ENCODE measurements around the gene GNAI1.

The GNAI1 gene

DNA sequence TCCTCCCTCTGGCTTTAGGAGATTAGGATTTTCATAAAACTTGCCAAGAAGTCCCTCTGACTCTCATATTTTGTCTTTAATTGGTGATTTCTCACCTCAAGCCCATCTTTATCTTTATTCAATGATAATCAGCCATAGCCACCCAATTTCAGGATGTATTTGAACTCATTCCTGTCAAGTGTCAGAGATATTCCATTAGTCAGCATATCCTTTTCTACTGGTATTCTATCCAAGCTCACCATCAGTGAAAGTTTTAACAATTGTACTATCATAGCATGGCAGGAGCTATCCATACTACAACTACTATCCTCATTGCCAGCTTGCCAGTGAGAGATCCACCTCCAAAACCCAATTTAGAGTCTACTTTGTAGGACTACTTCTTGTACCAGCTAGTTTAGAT is 114.6 kb downstream of the GNAI1 start:
- DNase-seq (ENCODE audit: low read depth in 2 of 3, low spot score in 2 of 3) = no peak

DNA sequence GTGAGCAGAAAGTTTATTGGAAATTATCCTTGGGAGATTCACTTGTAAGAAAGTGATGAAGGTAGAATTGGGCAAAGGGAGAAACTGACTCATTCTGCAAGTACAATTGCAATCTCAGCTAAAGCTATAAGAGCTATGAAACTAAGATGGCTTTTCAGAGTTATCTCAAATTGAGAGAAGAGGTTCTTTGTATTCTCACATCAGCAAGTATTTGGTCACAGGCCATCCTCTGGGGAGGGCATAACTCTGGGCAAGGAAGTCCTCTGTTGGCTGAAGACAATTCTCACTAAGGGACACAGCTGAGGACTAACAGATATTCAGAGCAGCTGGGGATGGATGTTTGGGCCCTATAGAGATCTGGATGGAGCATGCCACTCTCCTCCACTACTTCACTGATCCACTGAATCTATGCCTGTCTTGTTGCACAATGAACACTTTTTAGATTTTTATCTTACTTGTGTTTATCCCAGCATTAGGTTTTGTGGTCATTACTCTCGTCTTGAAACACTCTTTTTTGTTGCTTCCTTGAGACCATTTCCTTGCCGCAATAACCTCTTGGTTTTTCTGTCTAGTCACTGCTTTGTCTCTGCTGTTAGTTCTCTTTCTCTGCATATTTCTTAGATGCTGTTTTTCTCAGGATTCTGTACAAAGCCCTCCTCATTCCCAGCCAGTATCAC is 115.1 kb downstream of the GNAI1 start:
- no peak for DNase-seq (ENCODE audit: low read depth in 2 of 3, low spot score in 2 of 3)

- DNase-seq (ENCODE audit: low read depth in 2 of 3, low spot score in 2 of 3) = no peak
Measured at GRCh38 chr7:80253237-80253636, 118.6 kb downstream of the GNAI1 start.

- DNase-seq (ENCODE audit: low read depth in 2 of 3, low spot score in 2 of 3) = no peak
Measured at GRCh38 chr7:80253653-80254052, 119.0 kb downstream of the GNAI1 start.

- DNase-seq (ENCODE audit: low read depth in 2 of 3, low spot score in 2 of 3) = no peak
Measured at GRCh38 chr7:80255656-80256055, 121.0 kb downstream of the GNAI1 start.

DNA sequence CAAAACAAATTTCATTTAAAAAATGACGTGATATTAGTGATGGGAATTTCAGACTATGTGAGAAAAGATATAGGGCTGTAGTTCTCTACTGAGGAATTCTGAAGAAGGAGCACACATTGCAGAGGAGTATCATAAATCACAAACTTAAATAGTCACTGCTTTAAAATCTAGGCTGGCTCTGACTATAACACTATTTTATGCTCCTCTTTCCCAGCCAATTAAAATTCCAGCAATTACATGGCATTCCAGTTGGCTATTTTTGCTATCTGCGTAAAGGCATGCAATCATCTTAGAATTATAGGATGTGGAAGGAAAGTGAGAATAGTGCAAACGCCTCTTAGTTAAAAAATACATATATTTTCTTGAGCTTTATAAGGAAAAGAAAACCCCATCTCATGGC is 123.1 kb downstream of the GNAI1 start:
- no peak for DNase-seq (ENCODE audit: low read depth in 2 of 3, low spot score in 2 of 3)

GRCh38 chr7:80260606-80261005 is 126.0 kb downstream of the GNAI1 start:
- no peak for DNase-seq (ENCODE audit: low read depth in 2 of 3, low spot score in 2 of 3)

GRCh38 chr7:80263333-80263732 is 128.7 kb downstream of the GNAI1 start:
- DNase-seq (ENCODE audit: low read depth in 2 of 3, low spot score in 2 of 3) = no peak

GRCh38 chr7:80263821-80264220 is 129.2 kb downstream of the GNAI1 start:
- DNase-seq (ENCODE audit: low read depth in 2 of 3, low spot score in 2 of 3) = no peak

DNA sequence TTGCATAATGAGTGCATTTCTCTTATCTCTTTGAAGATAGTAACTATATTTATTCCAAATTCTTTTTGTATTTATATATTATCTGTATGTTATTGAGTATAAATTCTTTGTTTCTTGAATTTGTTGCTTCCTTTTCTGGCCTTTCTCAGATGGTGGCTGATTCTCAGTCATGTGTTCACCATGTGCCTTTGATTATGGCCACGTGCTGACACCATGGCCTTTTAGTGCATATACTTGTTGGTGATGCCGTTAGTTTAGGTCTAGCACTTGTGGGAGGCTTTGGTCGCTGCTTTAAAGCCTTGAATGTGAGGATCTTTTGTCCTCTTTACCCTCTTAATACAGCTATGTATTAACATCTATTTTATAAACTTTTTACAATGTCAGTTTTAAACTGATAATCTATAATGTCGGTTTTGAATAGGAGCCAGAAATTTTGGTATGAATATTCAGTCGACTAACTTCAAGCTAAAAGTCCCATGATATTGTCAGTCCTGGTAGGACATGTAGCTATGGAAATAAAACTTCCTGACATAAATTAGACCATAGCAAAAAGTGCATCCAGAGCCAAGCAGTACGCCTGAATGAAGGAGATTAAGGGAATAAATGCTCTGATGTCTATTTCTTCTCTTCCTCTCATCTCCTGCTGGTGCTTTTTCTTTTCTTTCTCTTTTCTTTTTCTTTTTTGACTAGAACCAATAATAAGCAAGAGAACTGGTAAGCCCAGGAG is 130.3 kb downstream of the GNAI1 start:
- DNase-seq (ENCODE audit: low read depth in 2 of 3, low spot score in 2 of 3) = no peak

GRCh38 chr7:80272560-80273239 is 138.1 kb downstream of the GNAI1 start:
- no peak for DNase-seq (ENCODE audit: low read depth in 2 of 3, low spot score in 2 of 3)

- no peak for DNase-seq (ENCODE audit: low read depth in 2 of 3, low spot score in 2 of 3)
Measured at GRCh38 chr7:80273327-80273726, 138.7 kb downstream of the GNAI1 start.

DNA sequence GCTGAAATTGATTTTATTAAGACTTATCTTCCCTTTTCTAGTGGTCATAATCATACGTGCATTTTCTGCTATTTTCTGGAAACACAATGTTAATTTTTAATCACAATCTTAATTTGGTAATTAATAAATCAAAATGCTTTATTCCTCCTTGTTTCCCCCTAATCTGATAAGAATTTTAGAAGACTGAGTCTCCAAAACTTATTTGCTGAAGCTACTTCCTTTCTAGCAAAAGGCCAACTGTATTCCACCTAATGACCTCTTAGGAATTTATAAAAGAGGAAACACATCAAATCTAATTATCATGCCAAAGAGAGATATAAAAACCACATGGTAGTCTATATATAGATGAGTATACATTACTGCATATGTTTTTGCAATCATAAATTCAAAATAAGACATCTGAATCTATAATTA is 140.6 kb downstream of the GNAI1 start:
- no peak for DNase-seq (ENCODE audit: low read depth in 2 of 3, low spot score in 2 of 3)
